LNCAP (cell line): ENCODE results near the gene SP140L.

Source experiments
- CTCF ChIP-seq: fragments of 450-650 bp; IDR thresholded peaks from 2 replicates; pipeline ENCODE4 v1.5.1; 2017; ENCODE audit warnings: mild to moderate bottlenecking

SP140L gene

GRCh38 chr2:230410263-230410662 is 83.3 kb downstream of the SP140L start:
- no peak for TF ChIP-seq CTCF

GRCh38 chr2:230410861-230411569 is 84.0 kb downstream of the SP140L start:
- no peak for TF ChIP-seq CTCF

GRCh38 chr2:230411570-230412370 is 84.8 kb downstream of the SP140L start:
- TF ChIP-seq CTCF: no peak

GRCh38 chr2:230412371-230412711 is 85.3 kb downstream of the SP140L start:
- TF ChIP-seq CTCF: no peak

GRCh38 chr2:230412846-230413245 is 85.9 kb downstream of the SP140L start:
- no peak for TF ChIP-seq CTCF

GRCh38 chr2:230413479-230413878 is 86.5 kb downstream of the SP140L start:
- no peak for TF ChIP-seq CTCF

- no peak for TF ChIP-seq CTCF
These were observed 87.3 kb downstream of the SP140L start for GRCh38 chr2:230414302-230414701.
